Neuronal stem cell (in vitro differentiated cells): ENCODE data around the gene SLC22A3.

Experiments
- DNase-seq: peaks from one replicate; pipeline ENCODE4 v3.0.0-alpha.2; 2013; ENCODE audit warnings: low spot score
- H2AFZ ChIP-seq: one replicate; pipeline ENCODE4 v1.6.1; 2013; ENCODE audit warnings: mild to moderate bottlenecking, low read length, inconsistent platforms
- H2AK5ac ChIP-seq: 2 replicates; pipeline ENCODE4 v1.6.1; 2013; ENCODE audit warnings: low read depth, mild to moderate bottlenecking, inconsistent platforms, low read length, moderate library complexity, mixed read lengths
- H2BK120ac ChIP-seq: 2 replicates; pipeline ENCODE4 v1.6.1; 2013; ENCODE audit warnings: low read depth, mild to moderate bottlenecking, inconsistent platforms, low read length, moderate library complexity, mixed read lengths
- H2BK12ac ChIP-seq: one replicate; pipeline ENCODE4 v1.6.1; 2013; ENCODE audit warnings: low read length, inconsistent platforms
- H2BK15ac ChIP-seq: 2 replicates; pipeline ENCODE4 v1.6.1; 2013; ENCODE audit warnings: mild to moderate bottlenecking, low read length, inconsistent platforms, mixed read lengths
- H2BK5ac ChIP-seq: one replicate; pipeline ENCODE4 v1.6.1; 2013; ENCODE audit warnings: inconsistent platforms, mild to moderate bottlenecking, low read length, moderate library complexity
- H3K14ac ChIP-seq: one replicate; pipeline ENCODE4 v1.6.1; 2013; ENCODE audit warnings: low read length, inconsistent platforms
- H3K18ac ChIP-seq: 2 replicates; pipeline ENCODE4 v1.6.1; 2013; ENCODE audit warnings: low read length, inconsistent platforms
- H3K23ac ChIP-seq: 2 replicates; pipeline ENCODE4 v1.6.1; 2013; ENCODE audit warnings: low read depth, mild to moderate bottlenecking, mixed read lengths, low read length, inconsistent platforms; ENCODE audit not compliant: poor library complexity
- H3K27ac ChIP-seq: replicated peaks from 3 replicates; pipeline ENCODE4 v1.5.1; 2013; ENCODE audit warnings: low read length, inconsistent platforms
- H3K27me3 ChIP-seq, 3 experiments: 2 replicates each; pipeline ENCODE4 v1.6.1; 2013; ENCODE audit warnings: low read length in 3 of 3, mild to moderate bottlenecking in 2 of 3, inconsistent platforms in 1 of 3, low read depth in 1 of 3, mixed read lengths in 1 of 3, moderate library complexity in 1 of 3; ENCODE audit not compliant: control insufficient read depth in 3 of 3, insufficient read depth in 3 of 3
- H3K36me3 ChIP-seq, 2 donors: replicated peaks in 1 of 2; 2 replicates each; pipeline ENCODE4 v1.6.1; 2013; ENCODE audit warnings: low read length in 2 of 2; ENCODE audit not compliant: control insufficient read depth in 2 of 2, insufficient read depth in 2 of 2
- H3K4ac ChIP-seq: 2 replicates; pipeline ENCODE4 v1.6.1; 2013; ENCODE audit warnings: inconsistent platforms, mild to moderate bottlenecking, low read length, moderate library complexity
- H3K4me1 ChIP-seq, 2 donors: 1 replicate in 1 of 2; 2 replicates in 1 of 2; pipeline ENCODE4 v1.6.1; 2013; ENCODE audit warnings: low read length in 2 of 2, low read depth in 1 of 2; ENCODE audit not compliant: control insufficient read depth in 2 of 2, insufficient read depth in 1 of 2
- H3K4me2 ChIP-seq: one replicate; pipeline ENCODE4 v1.6.1; 2013; ENCODE audit warnings: mild to moderate bottlenecking, low read length, inconsistent platforms; ENCODE audit not compliant: insufficient read depth, poor library complexity, severe bottlenecking
- H3K4me3 ChIP-seq, 2 donors: 2 replicates each; pipeline ENCODE4 v1.5.1; 2013; ENCODE audit warnings: low read length in 2 of 2, mild to moderate bottlenecking in 2 of 2, inconsistent platforms in 1 of 2, moderate library complexity in 1 of 2
- H3K79me1 ChIP-seq: one replicate; pipeline ENCODE4 v1.6.1; 2013; ENCODE audit warnings: low read depth, mild to moderate bottlenecking, inconsistent platforms, low read length, moderate library complexity
- H3K9ac ChIP-seq: one replicate; pipeline ENCODE4 v1.6.1; 2013; ENCODE audit warnings: mild to moderate bottlenecking, low read depth, low read length, inconsistent platforms; ENCODE audit not compliant: poor library complexity
- H3K9me3 ChIP-seq, 2 donors: replicated peaks in 1 of 2; 2 replicates each; pipeline versions ENCODE3 to v1.6.1; 2013; ENCODE audit warnings: low read length in 2 of 2, mild to moderate bottlenecking in 2 of 2, inconsistent platforms in 1 of 2, low read depth in 1 of 2, mixed read lengths in 1 of 2, moderate library complexity in 1 of 2; ENCODE audit not compliant: control insufficient read depth in 2 of 2, insufficient read depth in 1 of 2
- H4K8ac ChIP-seq: one replicate; pipeline ENCODE4 v1.6.1; 2013; ENCODE audit warnings: low read depth, mild to moderate bottlenecking, inconsistent platforms, low read length, moderate library complexity
- H4K91ac ChIP-seq: one replicate; pipeline ENCODE4 v1.6.1; 2013; ENCODE audit warnings: low read length, low read depth, mild to moderate bottlenecking, inconsistent platforms; ENCODE audit not compliant: poor library complexity
- WGBS, 2 donors: extraction: QIAGEN DNeasy Blood & Tissue Kit; methylation state at CpG; one replicate each; pipeline ENCODE4 v1.1.7; 2013; ENCODE audit warnings: missing lambda C conversion rate in 2 of 2, mixed read lengths in 1 of 2; ENCODE audit not compliant: insufficient read length in 2 of 2, insufficient replicate concordance in 1 of 2; ENCODE audit errors: extremely low coverage in 2 of 2; 5-methylcytosine and 5-hydroxymethylcytosine counted together

Gene SLC22A3

DNA sequence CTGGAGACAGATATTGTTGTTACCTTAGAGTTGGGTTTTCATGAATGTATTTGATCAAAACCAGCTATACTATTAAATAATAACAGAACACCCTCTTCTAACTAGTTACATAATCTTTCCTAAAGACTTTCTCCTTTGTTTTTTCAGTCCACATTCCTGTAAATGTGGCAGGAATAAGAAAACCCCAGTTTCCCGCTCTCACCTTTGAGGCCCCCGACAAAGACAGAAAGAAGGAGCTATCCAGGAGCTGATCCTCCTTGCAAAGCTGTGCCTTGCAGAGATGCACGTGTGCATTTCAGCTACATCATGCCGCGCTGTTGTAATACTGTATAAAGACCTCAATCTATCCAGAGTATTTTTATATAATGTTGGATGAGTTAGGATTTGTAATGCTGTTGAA is 102.7 kb downstream of the SLC22A3 start:
- H3K9me3 ChIP-seq = no peaks in the 10 kb centered on the region
- no peak overlapping the region for H3K4ac ChIP-seq
- H2AK5ac ChIP-seq = no peak overlapping the region
- no peak overlapping the region for H3K23ac ChIP-seq
- no peak overlapping the region for H3K4me2 ChIP-seq
- H2BK120ac ChIP-seq = no peak overlapping the region
- no peaks in the 10 kb centered on the region for H3K4me1 ChIP-seq
- no peak overlapping the region for H3K4me3 ChIP-seq
- no peak overlapping the region for H3K18ac ChIP-seq
- no peak overlapping the region for H3K27ac ChIP-seq
- H2BK12ac ChIP-seq = no peak overlapping the region
- no peak overlapping the region for H2AFZ ChIP-seq
- no peaks in the 10 kb centered on the region for H3K79me1 ChIP-seq
- no peak overlapping the region for H4K91ac ChIP-seq
- H2BK5ac ChIP-seq = no peak overlapping the region
- no CpG with 5 or more reads among the region's 5 CpGs for WGBS, 2 donors
- no peak overlapping the region for H3K14ac ChIP-seq
- DNase-seq = no peak
- no peak overlapping the region for H3K9ac ChIP-seq
- H3K36me3 ChIP-seq = no peaks in the 10 kb centered on the region
- H4K8ac ChIP-seq = no peak overlapping the region
- no peaks in the 10 kb centered on the region for H3K27me3 ChIP-seq
- H2BK15ac ChIP-seq = no peak overlapping the region

- DNase-seq = no peak
- no peak overlapping the region for H4K8ac ChIP-seq
- no CpG with 5 or more reads among the region's 6 CpGs for whole genome bisulfite sequencing, 2 donors
- no peak overlapping the region for H2BK120ac ChIP-seq
- no peak overlapping the region for H3K4ac ChIP-seq
- H2BK12ac ChIP-seq = no peak overlapping the region
- H3K9ac ChIP-seq = no peak overlapping the region
- no peaks in the 10 kb centered on the region for H3K9me3 ChIP-seq
- no peak overlapping the region for H2BK15ac ChIP-seq
- H2BK5ac ChIP-seq = no peak overlapping the region
- H3K14ac ChIP-seq = no peak overlapping the region
- no peaks in the 10 kb centered on the region for H3K4me1 ChIP-seq
- no peaks in the 10 kb centered on the region for H3K27me3 ChIP-seq
- H3K36me3 ChIP-seq = no peaks in the 10 kb centered on the region
- no peak overlapping the region for H3K27ac ChIP-seq
- H3K79me1 ChIP-seq = no peaks in the 10 kb centered on the region
- H3K18ac ChIP-seq = no peak overlapping the region
- H4K91ac ChIP-seq = no peak overlapping the region
- H3K4me3 ChIP-seq = no peak overlapping the region
- H2AFZ ChIP-seq = no peak overlapping the region
- no peak overlapping the region for H2AK5ac ChIP-seq
- H3K23ac ChIP-seq = no peak overlapping the region
- H3K4me2 ChIP-seq = no peak overlapping the region
Measured at GRCh38 chr6:160454303-160454702, 106.1 kb downstream of the SLC22A3 start.

GRCh38 chr6:160455081-160455480 is 106.9 kb downstream of the SLC22A3 start:
- Histone ChIP-seq H3K79me1 (no peaks in the 10 kb centered on the region), H3K14ac (no peak overlapping the region), H3K9ac (no peak overlapping the region), H3K27me3 (no peaks in the 10 kb centered on the region), H2BK5ac (no peak overlapping the region), H3K27ac (no peak overlapping the region), H4K8ac (no peak overlapping the region), H3K23ac (no peak overlapping the region), H3K36me3 (no peaks in the 10 kb centered on the region), H3K4me3 (no peak overlapping the region), H3K4ac (no peak overlapping the region), H2AFZ (no peak overlapping the region), H3K18ac (no peak overlapping the region), H3K9me3 (no peaks in the 10 kb centered on the region), H4K91ac (no peak overlapping the region), H2BK15ac (no peak overlapping the region), H3K4me2 (no peak overlapping the region), H2BK12ac (no peak overlapping the region), H2AK5ac (no peak overlapping the region), H2BK120ac (no peak overlapping the region), H3K4me1 (no peaks in the 10 kb centered on the region)
- no CpG with 5 or more reads among the region's 6 CpGs for WGBS, 2 donors
- DNase-seq = no peak

GRCh38 chr6:160455541-160456213 is 107.5 kb downstream of the SLC22A3 start:
- no peak overlapping the region for H3K4me2 ChIP-seq
- H4K91ac ChIP-seq = no peak overlapping the region
- H2BK15ac ChIP-seq = no peak overlapping the region
- no peak overlapping the region for H3K4me3 ChIP-seq
- H2BK5ac ChIP-seq = no peak overlapping the region
- H3K18ac ChIP-seq = no peak overlapping the region
- H3K4ac ChIP-seq = no peak overlapping the region
- H3K36me3 ChIP-seq = no peaks in the 10 kb centered on the region
- H3K4me1 ChIP-seq = no peaks in the 10 kb centered on the region
- no peaks in the 10 kb centered on the region for H3K79me1 ChIP-seq
- H2BK120ac ChIP-seq = no peak overlapping the region
- H2BK12ac ChIP-seq = no peak overlapping the region
- no peak overlapping the region for H4K8ac ChIP-seq
- H3K9ac ChIP-seq = no peak overlapping the region
- peak overlapping the region; percentile 21 for H2AFZ ChIP-seq
- no peak overlapping the region for H3K27ac ChIP-seq
- WGBS, 2 donors = no CpG with 5 or more reads among the region's 11 CpGs
- no peak overlapping the region for H3K23ac ChIP-seq
- H3K27me3 ChIP-seq = no peaks in the 10 kb centered on the region
- H2AK5ac ChIP-seq = no peak overlapping the region
- H3K9me3 ChIP-seq = no peaks in the 10 kb centered on the region
- no peak overlapping the region for H3K14ac ChIP-seq
- peak; percentile 61 for DNase-seq
